NCI-H2029 treated with DMSO at 0.1 percent for 48 hours (cell line): ENCODE results near the gene VIL1.

Experiments used
- DNase-seq: peaks from one replicate; lab custom pipeline; 2025; lab: John Stamatoyannopoulos, UW

Gene VIL1

GRCh38 chr2:218406209-218406948 is 12.5 kb upstream of the VIL1 start:
- DNase-seq, result peak; percentile 85

GRCh38 chr2:218406949-218407618 is 11.8 kb upstream of the VIL1 start:
- DNase-seq, result no peak

- no peak for DNase-seq
These were observed 11.2 kb upstream of the VIL1 start for GRCh38 chr2:218407717-218408116.

- DNase-seq, result no peak
These were observed 604 bp upstream of the VIL1 start for GRCh38 chr2:218418321-218418716.

- no peak for DNase-seq
These were observed 800 bp downstream of the VIL1 start for GRCh38 chr2:218419630-218420216.

GRCh38 chr2:218421027-218421426 is 2.1 kb downstream of the VIL1 start:
- DNase-seq, result no peak

- no peak for DNase-seq
These were observed 3.6 kb downstream of the VIL1 start for GRCh38 chr2:218422403-218423086.

GRCh38 chr2:218423584-218423983 is 4.7 kb downstream of the VIL1 start:
- DNase-seq, result no peak

GRCh38 chr2:218425531-218425930 is 6.6 kb downstream of the VIL1 start:
- no peak for DNase-seq

- no peak for DNase-seq
These were observed 8.8 kb downstream of the VIL1 start for GRCh38 chr2:218427741-218428140.

- DNase-seq, result no peak
These were observed 10.1 kb downstream of the VIL1 start for GRCh38 chr2:218428846-218429558.

GRCh38 chr2:218429911-218430692 is 11.2 kb downstream of the VIL1 start:
- no peak for DNase-seq

GRCh38 chr2:218430721-218431120 is 11.8 kb downstream of the VIL1 start:
- DNase-seq, result no peak

GRCh38 chr2:218431878-218432277 is 13.0 kb downstream of the VIL1 start:
- no peak for DNase-seq

GRCh38 chr2:218432676-218433365 is 13.9 kb downstream of the VIL1 start:
- no peak for DNase-seq

- no peak for DNase-seq
These were observed 15.5 kb downstream of the VIL1 start for GRCh38 chr2:218434456-218434855.

- DNase-seq, result no peak
These were observed 16.4 kb downstream of the VIL1 start for GRCh38 chr2:218435003-218435982.

GRCh38 chr2:218436992-218437391 is 18.1 kb downstream of the VIL1 start:
- no peak for DNase-seq

- DNase-seq, result no peak
These were observed 19.0 kb downstream of the VIL1 start for GRCh38 chr2:218437969-218438368.
